ENCODE measurements around the gene DENND4A. TPM values are rescaled to one million over a fixed set of nuclear protein-coding genes. Genes with fewer than 3 reads are reported as not detected.

Gene DENND4A
- total RNA-seq, 1 experiment from 2014 or later = 14.4 TPM

DNA sequence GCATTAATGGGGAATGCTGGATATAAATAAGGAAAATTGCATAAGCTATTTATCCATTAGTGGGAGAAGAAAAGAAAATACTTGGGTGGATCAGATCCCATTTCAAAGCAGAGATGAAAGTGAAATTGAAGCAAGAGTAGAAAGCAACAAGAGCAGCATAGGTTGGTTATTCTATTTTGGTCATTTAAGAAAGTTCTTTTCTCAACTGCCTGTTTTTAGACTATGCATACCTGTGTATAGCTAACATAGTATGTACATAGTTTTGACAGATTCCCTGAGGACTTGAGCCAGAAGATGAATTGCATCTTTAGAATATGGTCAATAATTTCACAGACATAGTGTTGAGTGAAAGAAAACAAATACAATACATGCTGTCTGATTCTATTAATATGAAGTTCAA, 29.0 kb upstream of the DENND4A start:
- CTCF ChIA-PET = no interaction called here
- Histone ChIP-seq H3K9me3 (ENCODE audit: control insufficient read depth, insufficient read depth, low read depth, low read length) (no peaks in the 10 kb centered on the region), H3K27ac (ENCODE audit: low read length) (no peak overlapping the region), H3K27me3 (ENCODE audit: control insufficient read depth, insufficient read depth, low read length) (no peaks in the 10 kb centered on the region), H3K36me3 (ENCODE audit: control insufficient read depth, insufficient read depth, low read length) (no peaks in the 10 kb centered on the region), H3K4me3 (ENCODE audit: low read depth in 2 of 2, low read length in 2 of 2) (no peak overlapping the region), H3K4me1 (ENCODE audit: control insufficient read depth, insufficient read depth, low read length) (no peaks in the 10 kb centered on the region)
- TF ChIP-seq SIN3A (IDR thresholded peaks at IDR 0.05; ENCODE audit: borderline replicate concordance, insufficient read depth, low read depth, low read length) = no peak
- no peak for TF ChIP-seq TCF7L2 (IDR thresholded peaks at IDR 0.05; ENCODE audit: low read depth, low read length)
- no peak for TF ChIP-seq POLR2AphosphoS5 (IDR thresholded peaks at IDR 0.05; ENCODE audit: low read depth, low read length)
- TF ChIP-seq CTCF (IDR thresholded peaks at IDR 0.05) = no peak
- TF ChIP-seq, protein P1, sequence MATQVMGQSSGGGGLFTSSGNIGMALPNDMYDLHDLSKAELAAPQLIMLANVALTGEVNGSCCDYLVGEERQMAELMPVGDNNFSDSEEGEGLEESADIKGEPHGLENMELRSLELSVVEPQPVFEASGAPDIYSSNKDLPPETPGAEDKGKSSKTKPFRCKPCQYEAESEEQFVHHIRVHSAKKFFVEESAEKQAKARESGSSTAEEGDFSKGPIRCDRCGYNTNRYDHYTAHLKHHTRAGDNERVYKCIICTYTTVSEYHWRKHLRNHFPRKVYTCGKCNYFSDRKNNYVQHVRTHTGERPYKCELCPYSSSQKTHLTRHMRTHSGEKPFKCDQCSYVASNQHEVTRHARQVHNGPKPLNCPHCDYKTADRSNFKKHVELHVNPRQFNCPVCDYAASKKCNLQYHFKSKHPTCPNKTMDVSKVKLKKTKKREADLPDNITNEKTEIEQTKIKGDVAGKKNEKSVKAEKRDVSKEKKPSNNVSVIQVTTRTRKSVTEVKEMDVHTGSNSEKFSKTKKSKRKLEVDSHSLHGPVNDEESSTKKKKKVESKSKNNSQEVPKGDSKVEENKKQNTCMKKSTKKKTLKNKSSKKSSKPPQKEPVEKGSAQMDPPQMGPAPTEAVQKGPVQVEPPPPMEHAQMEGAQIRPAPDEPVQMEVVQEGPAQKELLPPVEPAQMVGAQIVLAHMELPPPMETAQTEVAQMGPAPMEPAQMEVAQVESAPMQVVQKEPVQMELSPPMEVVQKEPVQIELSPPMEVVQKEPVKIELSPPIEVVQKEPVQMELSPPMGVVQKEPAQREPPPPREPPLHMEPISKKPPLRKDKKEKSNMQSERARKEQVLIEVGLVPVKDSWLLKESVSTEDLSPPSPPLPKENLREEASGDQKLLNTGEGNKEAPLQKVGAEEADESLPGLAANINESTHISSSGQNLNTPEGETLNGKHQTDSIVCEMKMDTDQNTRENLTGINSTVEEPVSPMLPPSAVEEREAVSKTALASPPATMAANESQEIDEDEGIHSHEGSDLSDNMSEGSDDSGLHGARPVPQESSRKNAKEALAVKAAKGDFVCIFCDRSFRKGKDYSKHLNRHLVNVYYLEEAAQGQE (IDR thresholded peaks at IDR 0.05; ENCODE audit: insufficient read depth in 1 of 2, low read depth in 2 of 2, low read length in 1 of 2) = no peak
- in situ Hi-C loops (cut with HindIII; ENCODE audit: low pct_unique_long_range_greater_than_20kb, low sequenced_read_pairs) (no loop called here), intact Hi-C loops (cut with micrococcal nuclease; ENCODE audit: unreplicated experiment) (loop anchor here (10.0 kb wide), 1 partner anchor 186 kb away; no protein-coding TSS in a partner anchor)
- no peak for DNase-seq (ENCODE audit: low read depth, low spot score)
- POLR2A ChIA-PET = no interaction called here
- BruUV-seq (replicated peaks) = no TSS peak
- no peak for ATAC-seq

- TF ChIP-seq CTCF (IDR thresholded peaks at IDR 0.05) = no peak
- TF ChIP-seq, protein P1 (IDR thresholded peaks at IDR 0.05; ENCODE audit: insufficient read depth in 1 of 2, low read depth in 2 of 2, low read length in 1 of 2) = no peak
- no peak for TF ChIP-seq TCF7L2 (IDR thresholded peaks at IDR 0.05; ENCODE audit: low read depth, low read length)
- TF ChIP-seq SIN3A (IDR thresholded peaks at IDR 0.05; ENCODE audit: borderline replicate concordance, insufficient read depth, low read depth, low read length) = no peak
- no peak for TF ChIP-seq POLR2AphosphoS5 (IDR thresholded peaks at IDR 0.05; ENCODE audit: low read depth, low read length)
- Histone ChIP-seq H3K4me3 (ENCODE audit: low read depth in 2 of 2, low read length in 2 of 2) (no peak overlapping the region), H3K36me3 (ENCODE audit: control insufficient read depth, insufficient read depth, low read length) (no peaks in the 10 kb centered on the region), H3K9me3 (ENCODE audit: control insufficient read depth, insufficient read depth, low read depth, low read length) (no peaks in the 10 kb centered on the region), H3K27ac (ENCODE audit: low read length) (no peak overlapping the region), H3K4me1 (ENCODE audit: control insufficient read depth, insufficient read depth, low read length) (no peaks in the 10 kb centered on the region), H3K27me3 (ENCODE audit: control insufficient read depth, insufficient read depth, low read length) (no peaks in the 10 kb centered on the region)
- intact Hi-C loops (cut with micrococcal nuclease; ENCODE audit: unreplicated experiment) (no loop called here), in situ Hi-C loops (cut with HindIII; ENCODE audit: low pct_unique_long_range_greater_than_20kb, low sequenced_read_pairs) (no loop called here)
- CTCF ChIA-PET = no interaction called here
- DNase-seq (ENCODE audit: low read depth, low spot score) (no peak), ATAC-seq (no peak)
- POLR2A ChIA-PET = no interaction called here
- no TSS peak for BruUV-seq (replicated peaks)
These were observed 27.5 kb upstream of the DENND4A start for GRCh38 chr15:65819563-65819960.

Data from Panc1 (cell line).